Stimulated activated CD4-positive, alpha-beta T cell treated with anti-CD3 and anti-CD28 coated beads, Interleukin-1b, Interleukin-23, amount 100 ng/mL, for 48 hours (primary cell): ENCODE data around the gene FOXF2.
A peak's percentile ranks its signal among the peaks of the same experiment; 100 is the strongest.

ENCODE experiments used
- DNase-seq: peaks from one replicate; pipeline ENCODE4 v3.0.0-alpha.2; 2020

Gene FOXF2

DNA sequence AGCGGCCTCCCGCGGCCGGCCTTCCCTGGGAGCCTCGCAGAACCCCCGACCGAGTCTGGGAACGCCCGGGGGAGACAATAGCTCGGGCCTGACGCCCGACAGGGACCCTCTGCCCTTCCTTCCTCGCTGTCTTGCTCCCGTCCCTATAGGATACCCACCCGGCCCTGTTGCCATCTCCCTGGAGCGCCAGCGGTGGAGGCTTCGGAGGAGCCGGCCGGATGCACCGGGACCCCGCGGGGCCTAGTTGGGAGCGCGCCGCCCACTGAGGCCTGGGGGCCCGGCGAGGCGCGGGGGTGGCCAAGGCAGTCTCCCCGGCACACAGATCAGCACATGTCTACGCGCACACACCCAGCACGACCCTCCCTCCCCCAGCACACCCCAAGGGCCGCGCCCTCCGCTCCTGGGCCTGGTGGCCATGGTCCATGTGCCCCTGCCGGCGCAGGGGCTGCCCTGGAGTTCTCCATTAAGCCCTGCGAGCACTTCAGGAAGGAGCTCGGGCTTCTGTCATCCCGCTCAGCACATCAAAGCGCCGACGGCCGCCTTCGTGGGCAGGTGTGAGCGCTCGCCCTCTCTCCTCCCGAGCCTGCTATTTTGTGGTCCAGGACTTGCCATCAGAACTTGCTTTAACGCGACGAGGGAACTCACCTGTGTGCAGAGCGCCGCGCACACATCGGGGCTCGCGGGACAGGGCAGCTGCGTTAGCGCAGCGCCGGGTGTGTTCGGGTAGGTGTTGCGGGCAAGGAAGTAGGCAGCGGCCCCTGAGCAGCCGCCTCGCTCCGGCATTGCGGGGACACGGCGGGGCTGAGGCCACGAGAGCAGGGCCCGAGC, 3.7 kb downstream of the FOXF2 start:
- DNase-seq = no peak

- DNase-seq = no peak
These were observed 4.4 kb downstream of the FOXF2 start for GRCh38 chr6:1393641-1394283.

GRCh38 chr6:1394514-1395463, 5.4 kb downstream of the FOXF2 start:
- DNase-seq = no peak

GRCh38 chr6:1395506-1395905, 6.1 kb downstream of the FOXF2 start:
- no peak for DNase-seq

DNA sequence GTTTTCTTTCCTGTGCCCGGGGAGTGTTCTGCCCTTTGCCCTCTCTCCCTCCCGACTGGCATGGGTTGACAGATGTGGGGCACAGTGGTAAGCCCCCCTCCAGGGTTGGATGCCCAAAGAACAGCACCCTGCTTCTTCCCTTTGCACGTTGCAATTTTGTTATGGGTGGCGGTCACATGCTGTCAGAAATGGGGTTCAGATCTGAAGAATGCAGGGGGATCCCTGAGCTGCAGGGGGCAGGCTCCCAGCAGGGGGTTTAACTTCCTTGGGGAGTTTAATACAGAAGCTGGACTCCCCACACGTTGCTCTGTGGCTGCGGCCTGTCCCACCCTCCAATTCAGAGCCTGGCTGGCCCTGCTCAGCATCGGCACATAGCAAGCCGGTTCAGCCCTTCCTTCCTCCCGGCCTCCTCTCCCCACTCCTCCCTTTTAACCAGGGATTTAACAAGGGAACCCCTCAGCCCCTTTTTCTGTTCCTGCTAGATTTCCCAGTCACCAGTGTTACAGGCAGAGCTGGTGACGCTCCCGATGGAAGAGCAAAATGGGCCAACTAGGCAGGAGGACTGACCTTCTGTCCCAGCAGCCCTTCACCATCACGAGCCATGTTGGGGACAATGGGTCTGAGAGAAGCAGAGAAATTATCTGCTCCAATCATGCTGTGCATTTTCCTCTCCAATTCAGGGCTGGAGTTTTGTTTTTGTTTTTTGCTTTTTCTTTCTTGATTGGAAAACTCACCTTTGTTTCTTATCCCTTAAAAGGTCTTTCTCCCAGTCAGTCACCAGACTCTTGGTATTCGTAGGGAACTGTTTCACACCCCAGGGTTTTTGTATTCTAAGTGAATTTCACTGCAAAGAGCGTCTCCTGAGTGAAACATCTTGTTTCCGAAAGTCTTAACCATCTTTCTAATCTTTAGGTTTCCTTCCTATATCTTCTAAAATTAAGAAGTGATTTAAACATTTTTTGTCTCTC, 6.8 kb downstream of the FOXF2 start:
- DNase-seq = no peak

GRCh38 chr6:1396952-1397868, 7.8 kb downstream of the FOXF2 start:
- peak; percentile 68 for DNase-seq

DNA sequence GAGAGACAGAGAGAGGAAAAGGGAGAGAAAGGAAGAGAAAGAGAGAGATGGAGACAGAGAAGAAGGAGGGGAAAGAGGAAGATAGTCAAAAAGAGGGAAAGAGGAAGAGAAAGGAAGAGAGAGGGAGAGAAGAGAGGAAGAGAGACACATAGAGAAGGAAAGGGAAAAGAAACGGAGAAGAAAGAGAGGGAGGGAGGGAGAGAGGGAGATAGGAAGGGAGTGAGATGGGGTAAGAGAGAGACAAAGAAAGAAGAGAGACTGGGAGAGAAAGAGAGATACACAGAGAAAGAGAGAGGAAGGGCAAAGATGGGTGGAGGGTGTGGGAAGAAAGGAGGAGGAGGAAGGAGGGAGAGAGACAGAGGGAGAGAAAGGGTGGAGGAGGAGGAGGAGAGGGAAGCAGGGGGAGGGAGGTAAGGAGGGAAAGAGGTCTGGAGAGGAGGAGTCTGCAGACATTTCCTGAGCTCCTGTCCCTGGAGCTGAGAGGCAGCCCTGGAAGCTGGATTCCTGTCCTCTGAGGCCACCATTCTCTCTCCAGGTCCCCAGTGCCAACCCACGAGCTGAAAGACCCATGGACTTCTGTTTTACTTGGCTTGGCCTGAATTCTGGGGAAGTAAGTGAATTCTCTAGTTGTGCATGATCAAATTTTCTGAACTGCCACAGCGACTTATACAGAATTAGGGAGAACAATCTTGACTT, 9.9 kb downstream of the FOXF2 start:
- no peak for DNase-seq

GRCh38 chr6:1400126-1400850, 10.9 kb downstream of the FOXF2 start:
- DNase-seq = no peak

- no peak for DNase-seq
These were observed 13.0 kb downstream of the FOXF2 start for GRCh38 chr6:1402369-1402768.

- DNase-seq = no peak
These were observed 13.5 kb downstream of the FOXF2 start for GRCh38 chr6:1402868-1403267.

DNA sequence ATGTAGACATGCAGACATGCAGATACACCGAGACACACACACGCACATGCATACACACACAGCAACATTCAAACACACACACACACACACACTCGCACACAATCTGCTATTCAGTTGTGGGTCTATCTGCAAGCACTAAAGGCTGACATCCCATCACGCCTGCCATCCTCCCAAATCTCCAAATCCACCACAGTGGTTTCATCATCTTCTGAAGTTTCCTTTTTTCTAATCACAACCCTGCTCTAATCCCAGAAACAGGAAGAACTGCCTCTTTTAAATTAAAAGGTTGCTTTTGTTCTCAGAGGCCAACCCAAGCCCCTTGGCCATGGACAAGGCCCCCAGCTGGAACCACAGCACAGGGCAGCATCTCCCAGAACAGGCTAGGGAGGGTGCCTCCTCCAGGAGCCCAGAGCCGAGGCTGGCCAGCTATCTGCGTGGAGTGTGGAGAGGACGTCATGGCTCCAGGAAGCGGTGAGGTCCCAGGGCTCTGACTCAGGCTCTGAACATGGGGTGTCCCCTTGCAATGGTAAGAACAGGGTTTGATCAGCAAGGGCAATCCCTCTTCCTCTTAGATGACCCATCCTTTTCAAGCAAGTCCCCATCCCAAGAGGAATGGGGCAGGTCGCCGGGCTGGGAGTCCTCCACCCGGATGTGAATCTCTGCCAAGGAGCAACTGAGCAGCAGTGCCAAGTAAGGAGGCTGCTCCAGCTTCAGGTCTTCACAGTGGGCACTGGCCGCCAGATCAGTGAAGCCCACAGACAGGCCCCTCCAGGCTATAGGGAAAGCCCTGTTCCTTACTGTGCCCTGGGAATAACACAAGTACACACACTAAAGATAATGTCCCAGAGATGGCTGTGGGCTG, 14.7 kb downstream of the FOXF2 start:
- DNase-seq = no peak

DNA sequence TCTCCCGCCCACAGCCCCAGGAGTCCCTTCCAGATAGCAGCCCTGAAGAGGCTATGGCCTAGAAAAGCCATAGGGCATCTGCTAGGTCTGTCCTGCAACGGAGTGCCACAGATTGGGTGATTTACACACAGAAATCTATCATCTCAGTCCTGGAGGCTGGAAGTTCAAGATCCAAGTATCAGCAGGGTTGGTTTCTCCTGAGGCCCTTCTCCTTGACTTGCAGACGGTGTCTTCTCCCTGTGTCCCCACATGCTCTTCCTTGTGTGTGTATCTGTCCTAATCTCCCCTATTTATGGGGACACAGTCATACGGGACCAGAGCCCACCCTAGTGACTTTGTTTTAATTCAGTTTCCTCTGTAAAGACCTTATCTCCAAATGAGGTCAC, 15.3 kb downstream of the FOXF2 start:
- DNase-seq = no peak

DNA sequence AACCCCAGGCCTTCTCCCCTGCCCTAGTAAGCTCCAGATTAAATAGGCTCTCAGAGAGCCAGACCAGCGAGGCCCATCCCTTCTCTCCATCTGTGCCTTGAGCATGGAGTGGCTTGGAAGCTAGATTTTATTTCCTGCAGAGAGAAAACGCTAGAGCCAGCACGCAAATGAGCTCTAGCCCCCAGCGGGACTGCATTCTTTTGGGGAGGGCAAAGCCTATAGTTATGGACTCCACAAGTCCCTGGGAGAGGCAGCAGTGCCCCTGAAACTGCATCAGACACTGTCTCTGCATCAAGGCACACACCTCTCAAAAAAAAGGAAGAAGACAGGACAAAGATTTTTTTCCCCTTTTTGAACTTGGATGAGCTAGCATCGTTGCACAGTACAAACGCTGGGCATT, 15.8 kb downstream of the FOXF2 start:
- DNase-seq = no peak

DNA sequence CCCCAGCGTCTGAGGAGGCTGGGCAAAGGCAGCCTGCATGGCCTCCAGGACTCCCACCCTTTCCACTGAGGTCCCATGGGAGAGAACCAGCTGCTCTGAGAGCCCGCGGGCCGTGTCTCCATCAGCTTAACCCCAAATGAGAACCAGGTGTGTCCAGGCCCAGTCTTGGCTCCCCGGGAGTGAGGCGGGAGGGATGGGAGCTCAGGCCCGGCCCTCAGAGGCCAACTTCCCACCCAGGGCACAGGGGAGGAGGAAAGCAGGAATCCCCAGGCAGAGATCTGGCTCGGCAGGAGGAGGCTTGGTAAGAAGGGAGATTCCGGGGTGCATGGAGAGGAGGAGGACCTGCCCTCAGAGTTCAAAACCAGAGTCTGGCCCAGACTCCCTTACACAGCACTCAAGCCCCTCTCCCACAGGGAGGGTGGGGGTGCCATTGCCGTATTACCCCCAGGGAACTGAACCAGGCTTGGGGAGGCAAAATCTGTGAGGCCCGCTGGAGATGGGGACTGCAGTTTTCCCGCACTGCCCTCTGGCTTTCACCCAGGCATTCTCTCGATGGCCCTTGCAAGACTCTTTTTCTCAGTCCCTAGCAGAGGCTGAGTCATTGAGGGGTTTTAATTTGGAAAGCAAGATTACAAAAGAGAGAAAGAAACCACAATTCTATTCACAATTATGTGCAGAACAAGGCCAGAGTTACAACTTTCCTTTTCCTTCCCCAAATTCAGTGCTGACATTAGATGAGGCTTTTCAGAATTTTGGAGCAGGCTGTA, 17.1 kb downstream of the FOXF2 start:
- no peak for DNase-seq

- no peak for DNase-seq
These were observed 18.2 kb downstream of the FOXF2 start for GRCh38 chr6:1407499-1407990.

DNA sequence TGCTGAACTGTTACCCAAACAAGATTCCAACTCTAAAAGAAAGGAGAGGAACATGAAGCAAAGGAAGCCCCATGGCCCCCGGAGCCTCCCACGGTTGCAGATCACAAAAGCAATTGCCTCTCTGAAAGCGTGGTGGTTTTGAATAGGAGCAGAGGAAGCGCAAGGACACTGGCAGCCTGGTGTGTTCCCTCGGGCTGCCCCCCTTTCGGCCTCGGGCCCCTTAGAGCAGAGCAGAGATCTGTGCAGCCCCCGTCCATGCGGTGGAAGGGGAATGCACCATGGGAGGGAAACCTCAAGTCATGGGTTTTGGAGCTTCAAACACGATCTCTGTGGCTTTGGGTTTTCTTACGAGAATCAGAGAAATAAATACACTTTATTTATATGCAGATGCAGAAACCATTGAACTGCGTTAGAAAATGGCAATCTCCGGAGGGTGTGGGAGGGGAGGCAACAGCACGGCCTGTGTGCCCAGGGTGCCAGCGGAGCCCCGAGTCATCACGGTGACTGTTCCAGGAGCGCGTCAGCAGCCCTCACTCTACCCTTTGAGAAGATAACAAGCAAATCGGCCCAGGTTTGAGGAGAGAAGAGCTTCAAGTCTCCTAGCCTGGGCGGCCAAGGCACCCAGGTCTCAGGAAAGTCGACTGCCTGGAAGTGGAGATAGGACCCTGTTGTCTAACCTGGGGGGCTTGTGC, 20.5 kb downstream of the FOXF2 start:
- no peak for DNase-seq

GRCh38 chr6:1412901-1413300, 23.5 kb downstream of the FOXF2 start:
- DNase-seq = no peak
